NCI-H146 (cell line): ENCODE measurements around the gene UTP25.
"Not testable (repeated sequence)": the region's sequence is repeated elsewhere in the genome, so short reads cannot be mapped to it uniquely, and the experiment has no call there.

Source experiments
- DNase-seq: peaks from one replicate; lab custom pipeline; 2025; lab: John Stamatoyannopoulos, UW

Gene UTP25

GRCh38 chr1:209827384-209828262 is at the start of gene UTP25:
Gene UTP25 (plus strand): TSS chr1:209827972. CDS start chr1:209828064, 92 bp downstream.
- peak; percentile 96 for DNase-seq

DNA sequence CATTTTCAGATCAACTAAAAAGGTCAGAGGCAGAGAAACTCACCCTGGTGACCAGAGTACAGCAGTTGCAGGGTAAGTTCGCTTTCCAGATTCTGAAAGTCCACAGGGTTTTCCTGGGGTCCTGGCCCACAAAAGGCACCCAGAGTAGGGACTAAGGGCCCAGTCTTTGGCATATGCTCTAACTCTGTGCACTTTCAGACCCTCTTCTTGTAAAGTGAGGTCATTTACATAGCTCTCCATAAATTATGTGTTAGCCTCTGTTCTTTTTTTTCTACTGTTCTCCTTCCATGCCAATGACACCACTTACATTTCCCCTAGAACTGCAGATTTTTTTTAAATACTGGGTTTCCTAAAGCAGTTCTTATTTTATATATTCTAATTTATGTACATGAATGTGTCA is 49.7 kb upstream of the UTP25 start:
- no peak for DNase-seq

GRCh38 chr1:209780268-209780667 is 47.5 kb upstream of the UTP25 start:
- DNase-seq, result no peak

- DNase-seq, result peak; percentile 12
Measured at GRCh38 chr1:209783386-209783785, 44.4 kb upstream of the UTP25 start.

- DNase-seq, result peak; percentile 98
Measured at GRCh38 chr1:209784265-209785169, 43.3 kb upstream of the UTP25 start, which contains the start of gene C1orf74. Gene C1orf74 (minus strand): TSS chr1:209784559. CDS start chr1:209783634, 925 bp downstream.

DNA sequence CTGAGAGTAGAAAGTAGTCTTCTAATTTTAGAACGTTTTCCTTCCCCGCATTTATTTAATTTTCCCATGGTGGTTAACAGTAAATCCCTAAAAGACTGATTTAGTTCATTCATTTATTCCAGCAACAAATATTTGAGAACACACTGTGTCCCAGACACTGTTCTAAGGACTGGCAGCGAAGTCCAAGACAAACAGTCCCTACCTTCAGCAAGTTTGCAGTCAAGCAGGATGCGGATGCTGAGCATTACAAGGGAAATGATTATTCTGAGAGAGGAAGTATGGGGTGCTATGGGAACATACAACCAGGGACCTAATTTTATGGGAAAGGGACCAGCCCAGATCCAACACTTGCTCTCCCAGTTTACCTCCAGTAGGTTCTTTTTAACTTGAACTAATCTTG is 42.2 kb upstream of the UTP25 start:
- no peak for DNase-seq

DNA sequence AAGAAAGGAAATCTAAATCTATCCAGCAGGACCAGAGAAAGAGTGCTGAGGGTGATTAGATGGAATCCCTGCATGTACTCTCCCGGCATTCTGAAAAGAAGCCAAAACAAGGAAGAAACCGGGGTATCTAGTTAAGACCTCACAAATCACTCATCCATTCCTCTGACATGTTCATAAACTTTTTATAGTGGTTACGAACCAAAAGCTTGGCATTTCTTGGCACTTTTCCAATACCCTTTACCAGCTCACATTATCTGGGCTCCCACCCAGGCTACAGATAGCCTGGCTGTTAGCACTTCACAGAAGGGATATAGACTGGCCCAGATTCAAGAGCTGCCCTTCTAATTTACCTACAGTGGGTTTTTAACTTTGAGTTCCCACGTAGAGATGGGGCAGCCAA is 41.6 kb upstream of the UTP25 start:
- no peak for DNase-seq

- no peak for DNase-seq
Measured at GRCh38 chr1:209787551-209787950, 40.2 kb upstream of the UTP25 start.

DNA sequence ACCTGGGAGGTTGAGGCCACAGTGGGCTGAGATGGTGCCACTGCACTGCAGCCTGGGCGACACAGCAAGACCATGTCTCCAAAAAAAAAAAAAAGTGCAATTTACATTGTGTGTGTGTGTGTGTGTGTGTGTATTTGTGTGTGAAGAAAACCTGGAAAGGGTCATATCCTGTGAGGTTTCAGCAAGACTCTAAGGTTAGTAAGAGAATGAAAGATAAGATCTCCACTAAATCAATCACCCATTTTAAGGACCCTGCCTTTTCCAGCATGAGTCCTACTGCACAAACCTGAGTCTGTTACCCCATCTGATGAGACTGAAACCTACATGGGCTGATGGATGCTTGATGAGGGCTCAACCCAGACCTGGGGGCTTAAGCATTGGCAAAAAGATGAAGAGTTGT is 38.5 kb upstream of the UTP25 start:
- no peak for DNase-seq

DNA sequence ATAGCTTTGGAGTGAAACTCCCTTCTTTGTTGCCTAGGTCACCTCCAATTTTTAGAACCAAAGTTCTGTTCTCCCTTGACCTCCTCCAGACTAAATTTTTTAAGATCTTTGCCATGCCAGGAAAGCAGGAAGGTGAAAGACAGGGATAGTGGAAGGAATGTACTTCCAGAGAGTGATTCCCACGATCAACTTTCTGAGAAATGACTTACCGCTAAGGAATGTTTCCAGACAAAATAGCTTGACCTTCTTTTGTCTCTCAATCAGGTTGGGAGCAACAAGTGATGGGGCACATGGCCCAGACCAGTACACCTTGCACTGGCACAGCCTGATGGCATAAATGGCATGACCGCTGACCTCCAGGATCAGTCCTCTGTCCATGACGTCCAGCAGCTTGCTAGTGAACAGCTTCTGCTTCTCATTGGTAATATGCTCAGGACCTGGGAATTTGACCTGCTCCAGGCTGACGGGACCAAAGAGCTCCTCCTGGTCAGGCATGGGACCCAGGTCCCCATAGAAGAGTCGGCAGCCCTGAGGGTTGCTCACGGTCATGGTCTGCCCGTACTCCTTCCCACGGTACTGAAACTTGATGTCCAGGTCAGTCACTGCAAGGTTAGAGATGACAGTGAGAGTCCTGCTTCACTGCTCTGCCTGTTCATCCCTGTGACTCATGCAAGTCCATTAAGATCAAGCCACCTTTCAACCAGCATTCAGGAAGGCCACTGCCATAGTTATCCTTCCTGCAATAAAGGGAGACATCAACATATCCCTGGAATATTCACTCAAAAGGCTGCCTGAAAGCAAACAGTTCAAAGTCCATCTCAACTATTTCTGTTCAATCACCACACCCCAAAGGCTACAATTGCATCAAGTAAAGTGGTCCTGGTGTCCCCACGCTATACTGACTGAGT is 37.2 kb upstream of the UTP25 start:
- no peak for DNase-seq

GRCh38 chr1:209791920-209792319 is 35.9 kb upstream of the UTP25 start:
- no peak for DNase-seq

- not testable (repeated sequence) for DNase-seq
Measured at GRCh38 chr1:209793711-209794110, 34.1 kb upstream of the UTP25 start.

GRCh38 chr1:209797978-209798639 is 29.7 kb upstream of the UTP25 start:
- no peak for DNase-seq

- DNase-seq, result no peak
Measured at GRCh38 chr1:209800984-209801834, 26.6 kb upstream of the UTP25 start.

DNA sequence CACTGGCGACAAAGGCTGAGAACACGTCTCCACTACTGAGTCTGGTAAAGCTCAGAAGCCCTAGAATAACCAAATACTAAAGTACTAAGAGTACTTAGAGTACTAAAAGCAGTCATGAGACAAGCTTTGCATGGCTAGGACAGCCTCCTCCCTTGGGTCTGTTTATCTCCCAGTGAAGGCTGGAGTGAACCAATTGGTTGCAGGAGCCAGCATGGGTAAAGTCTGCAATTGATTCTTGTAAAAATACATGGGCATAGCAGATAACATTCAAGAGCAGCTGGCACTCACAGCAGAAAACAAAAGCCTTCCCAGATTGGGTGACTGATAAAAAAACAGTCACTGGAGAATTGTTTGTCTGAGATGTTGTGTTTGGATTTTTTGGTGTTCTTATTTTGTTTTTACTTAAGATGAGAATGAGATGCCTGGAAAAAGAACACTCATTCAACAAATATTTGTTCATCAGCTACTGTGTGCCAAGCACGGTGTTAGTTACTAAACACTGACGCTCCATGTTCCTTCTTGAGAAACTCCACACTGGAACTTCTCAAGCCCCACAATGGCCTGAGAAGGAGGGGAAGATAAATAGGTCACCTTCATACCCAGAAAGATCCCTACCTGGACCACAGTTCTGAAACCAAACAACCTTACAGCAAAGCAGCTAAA is 25.5 kb upstream of the UTP25 start:
- peak; percentile 12 for DNase-seq

GRCh38 chr1:209802780-209803152 is 25.0 kb upstream of the UTP25 start:
- DNase-seq, result no peak

DNA sequence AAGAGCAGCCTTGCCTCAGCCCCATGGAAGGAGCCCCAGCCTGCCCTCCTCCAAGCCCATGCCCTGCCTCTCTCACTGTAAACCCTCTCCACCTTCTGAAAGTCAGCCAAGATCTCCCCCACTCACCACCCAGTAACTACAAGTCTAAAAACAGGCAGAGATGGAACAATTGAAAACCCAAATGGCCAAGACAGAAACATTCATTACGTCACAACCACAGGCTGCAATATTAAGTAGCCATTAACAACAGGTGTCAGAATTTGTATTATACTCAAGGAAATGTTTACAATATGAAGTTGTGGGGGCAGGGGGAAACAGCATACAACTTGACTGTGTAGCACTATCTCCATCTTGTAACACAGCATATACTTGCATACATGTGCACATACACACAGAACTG is 24.2 kb upstream of the UTP25 start:
- no peak for DNase-seq

DNA sequence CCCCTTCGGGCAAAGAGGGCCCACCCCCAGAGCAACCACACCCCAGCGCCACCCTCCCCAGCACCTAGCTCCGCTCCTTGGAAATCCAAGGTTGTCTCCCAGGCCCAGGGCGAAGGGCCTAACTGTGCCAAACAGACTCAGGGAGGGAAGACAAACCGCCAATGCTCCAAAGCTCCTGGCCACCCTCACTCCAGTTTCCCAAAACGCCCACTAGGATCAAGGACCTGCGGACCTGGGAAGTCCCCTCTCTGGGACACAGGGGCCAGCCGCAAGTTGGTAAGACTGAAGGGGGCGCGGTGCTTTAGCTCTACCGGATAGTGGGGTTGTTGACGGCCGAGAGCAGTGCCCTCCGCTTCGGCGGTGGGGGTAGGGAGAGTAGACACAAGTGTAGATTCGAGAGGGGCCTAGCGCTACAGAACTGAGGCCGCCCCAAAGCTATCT is 22.4 kb upstream of the UTP25 start:
- peak; percentile 29 for DNase-seq
